Osteoblast (primary cell): Measurements from ENCODE around the gene SPRR4. TPM values are rescaled to one million over a fixed set of nuclear protein-coding genes. Genes with fewer than 3 reads are reported as not detected.

Experiments used
- DNase-seq: peaks from one replicate; pipeline ENCODE4 v3.0.0; 2011; ENCODE audit warnings: low spot score, mixed read lengths; ENCODE audit not compliant: insufficient read length; ENCODE audit errors: missing footprints
- H2AFZ ChIP-seq: 2 replicates; pipeline ENCODE4 v1.6.0; 2011; ENCODE audit warnings: mild to moderate bottlenecking, low read length
- H3K27ac ChIP-seq: 2 replicates; pipeline ENCODE4 v1.5.1; 2011; ENCODE audit warnings: mild to moderate bottlenecking, low read depth, low read length, moderate library complexity
- H3K27me3 ChIP-seq: 2 replicates; pipeline ENCODE4 v1.6.0; 2012; ENCODE audit warnings: mild to moderate bottlenecking, control low read depth, inconsistent platforms, low read length, moderate library complexity; ENCODE audit not compliant: insufficient read depth
- H3K36me3 ChIP-seq: 2 replicates; pipeline ENCODE4 v1.5.1; 2011; ENCODE audit warnings: mild to moderate bottlenecking, low read length, control low read depth, moderate library complexity; ENCODE audit not compliant: insufficient read depth
- H3K4me1 ChIP-seq: 2 replicates; pipeline ENCODE4 v1.5.1; 2011; ENCODE audit warnings: mild to moderate bottlenecking, low read length, control low read depth, moderate library complexity; ENCODE audit not compliant: insufficient read depth
- H3K4me2 ChIP-seq: 2 replicates; pipeline ENCODE4 v1.6.0; 2011; ENCODE audit warnings: mild to moderate bottlenecking, low read length; ENCODE audit not compliant: insufficient read depth
- H3K4me3 ChIP-seq: fragments of 200-600 bp; sonication (generic); 3 replicates; pipeline ENCODE4 v1.5.1; 2012; ENCODE audit warnings: mild to moderate bottlenecking, low read length, inconsistent platforms; ENCODE audit not compliant: insufficient read depth
- H3K79me2 ChIP-seq: 2 replicates; pipeline ENCODE4 v1.6.0; 2012; ENCODE audit warnings: mild to moderate bottlenecking, low read length, control low read depth, inconsistent platforms; ENCODE audit not compliant: insufficient read depth
- H3K9me3 ChIP-seq: 2 replicates; pipeline ENCODE4 v1.5.1; 2011; ENCODE audit warnings: low read depth, low read length, control low read depth
- H4K20me1 ChIP-seq: 2 replicates; pipeline ENCODE4 v1.6.0; 2012; ENCODE audit warnings: mild to moderate bottlenecking, low read length, control low read depth; ENCODE audit not compliant: insufficient read depth
- CTCF ChIP-seq: IDR thresholded peaks from 2 replicates; pipeline ENCODE4 v1.5.1; 2011; ENCODE audit warnings: mild to moderate bottlenecking, low read depth, low read length, moderate library complexity; ENCODE audit errors: extremely low read depth
- total RNA-seq: library from RNA; depleted of rRNA; stranded (reverse); fragments of >200 nt; gene quantifications from 2 replicates; pipeline ENCODE4 v1.2.3, GENCODE V29; 2012

SPRR4 gene
- total RNA-seq, 1 donor, result not detected

GRCh38 chr1:152953761-152954160 is 16.7 kb upstream of the SPRR4 start:
- no peak for TF ChIP-seq CTCF
- H3K27me3 ChIP-seq, result no peaks in the 10 kb centered on the region
- H3K27ac ChIP-seq, result no peak overlapping the region

GRCh38 chr1:152954436-152954835 is 16.0 kb upstream of the SPRR4 start:
- no peaks in the 10 kb centered on the region for H3K36me3 ChIP-seq
- no peak overlapping the region for H3K27ac ChIP-seq
- no peak for TF ChIP-seq CTCF
- H3K4me3 ChIP-seq, result no peak overlapping the region
- H3K4me1 ChIP-seq, result no peaks in the 10 kb centered on the region
- no peaks in the 10 kb centered on the region for H3K79me2 ChIP-seq
- H2AFZ ChIP-seq, result no peak overlapping the region
- no peaks in the 10 kb centered on the region for H3K9me3 ChIP-seq
- H3K27me3 ChIP-seq, result no peaks in the 10 kb centered on the region
- no peaks in the 10 kb centered on the region for H4K20me1 ChIP-seq
- no peak overlapping the region for H3K4me2 ChIP-seq
- no peak for DNase-seq

More at GRCh38 chr1:152953761-152954160, 16.7 kb upstream of the SPRR4 start:
- Histone ChIP-seq H3K79me2 (no peaks in the 10 kb centered on the region), H3K9me3 (no peaks in the 10 kb centered on the region), H3K4me3 (no peak overlapping the region), H3K4me1 (no peaks in the 10 kb centered on the region), H3K36me3 (no peaks in the 10 kb centered on the region), H2AFZ (no peak overlapping the region), H3K4me2 (no peak overlapping the region), H4K20me1 (no peaks in the 10 kb centered on the region)
- DNase-seq, result no peak

- Histone ChIP-seq H4K20me1 (no peaks in the 10 kb centered on the region), H3K36me3 (no peaks in the 10 kb centered on the region), H3K4me1 (no peaks in the 10 kb centered on the region), H2AFZ (no peak overlapping the region), H3K4me3 (no peak overlapping the region), H3K27me3 (no peaks in the 10 kb centered on the region), H3K4me2 (no peak overlapping the region), H3K27ac (no peak overlapping the region), H3K79me2 (no peaks in the 10 kb centered on the region), H3K9me3 (no peaks in the 10 kb centered on the region)
- no peak for DNase-seq
- TF ChIP-seq CTCF, result no peak
Observed at GRCh38 chr1:152957561-152957960, 12.9 kb upstream of the SPRR4 start.

- Histone ChIP-seq H3K27me3 (no peaks in the 10 kb centered on the region), H3K36me3 (no peaks in the 10 kb centered on the region), H3K9me3 (no peaks in the 10 kb centered on the region), H3K27ac (no peak overlapping the region), H3K4me1 (no peaks in the 10 kb centered on the region), H4K20me1 (no peaks in the 10 kb centered on the region), H3K79me2 (no peaks in the 10 kb centered on the region), H3K4me3 (no peak overlapping the region), H3K4me2 (no peak overlapping the region), H2AFZ (no peak overlapping the region)
- DNase-seq, result no peak
- no peak for TF ChIP-seq CTCF
Observed at GRCh38 chr1:152959273-152959672, 11.2 kb upstream of the SPRR4 start.
